Dermis microvascular lymphatic vessel endothelial cell (primary cell): ENCODE measurements around the gene SARS1. TPM values are rescaled to one million over a fixed set of nuclear protein-coding genes. Genes with fewer than 3 reads are reported as not detected.
"Not testable (repeated sequence)": the region's sequence is repeated elsewhere in the genome, so short reads cannot be mapped to it uniquely, and the experiment has no call there.

Source experiments
- DNase-seq, 2 donors: peaks; one replicate each; pipeline versions ENCODE4 v3.0.0 to v3.0.0-alpha.2; 2010; ENCODE audit warnings: low read depth in 2 of 2
- total RNA-seq: library from RNA; depleted of rRNA; stranded (reverse); fragments of >200 nt; gene quantifications from 2 replicates; pipeline ENCODE4 v1.2.1, GENCODE V29; 2014

The SARS1 gene
- total RNA-seq, 1 donor from 2014 or later, result 136 TPM

DNA sequence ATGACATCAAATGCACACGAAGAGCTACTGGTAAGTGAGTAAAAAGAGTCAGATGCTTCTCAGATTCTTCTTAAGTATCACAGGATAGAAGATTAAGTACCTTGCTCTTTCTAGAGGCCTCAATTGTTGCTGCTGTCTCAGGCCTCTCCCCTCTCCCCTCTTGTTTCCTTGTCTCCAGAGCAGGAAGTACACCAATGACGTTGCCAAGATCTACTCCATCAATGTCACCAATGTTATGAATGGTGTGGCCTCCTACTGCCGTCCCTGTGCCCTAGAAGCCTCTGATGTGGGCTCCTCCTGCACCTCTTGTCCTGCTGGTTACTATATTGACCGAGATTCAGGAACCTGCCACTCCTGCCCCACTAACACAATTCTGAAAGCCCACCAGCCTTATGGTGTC, 21.3 kb upstream of the SARS1 start:
- peak in 1 of 2 donors; percentile 53 for DNase-seq

DNA sequence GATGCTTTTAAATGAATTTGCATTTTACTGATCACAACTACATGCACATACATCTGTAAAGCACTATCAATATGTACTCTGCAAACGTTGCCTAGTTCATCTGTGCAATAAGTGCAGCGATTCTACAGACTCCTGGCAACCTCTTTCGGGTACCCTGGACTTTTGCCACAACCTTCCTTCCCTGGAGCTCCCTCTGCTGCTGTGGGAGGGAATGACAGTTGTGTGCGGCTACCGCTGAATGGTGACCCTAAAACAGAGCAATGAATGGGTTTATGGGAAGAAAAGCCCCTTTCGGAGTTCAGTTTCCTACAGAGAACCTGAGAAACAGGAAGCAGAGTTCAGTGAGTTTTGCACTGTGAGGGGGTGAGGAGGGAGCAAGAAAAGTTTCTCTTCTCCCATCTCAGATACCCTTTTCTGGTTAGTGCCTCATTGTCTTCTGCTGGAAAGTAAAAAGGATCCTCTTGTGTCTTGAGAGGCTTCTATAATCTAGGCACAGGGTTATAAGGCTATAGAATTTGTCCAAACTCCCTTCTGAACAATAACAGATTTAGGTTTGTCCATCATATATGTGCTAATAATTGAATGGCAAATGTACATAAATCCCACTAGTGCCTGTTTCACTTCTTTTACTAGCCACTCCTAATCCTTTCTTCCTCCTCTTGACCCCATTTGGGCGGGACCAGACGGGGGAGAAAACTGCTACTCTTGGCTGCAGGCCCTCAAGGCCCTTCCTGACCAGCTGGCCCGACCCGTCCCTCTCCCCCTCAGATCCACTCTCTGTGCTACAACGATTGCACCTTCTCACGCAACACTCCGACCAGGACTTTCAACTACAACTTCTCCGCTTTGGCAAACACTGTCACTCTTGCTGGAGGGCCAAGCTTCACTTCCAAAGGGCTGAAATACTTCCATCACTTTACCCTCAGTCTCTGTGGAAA, 19.8 kb upstream of the SARS1 start:
- peak in 1 of 2 donors; percentile 30 for DNase-seq

DNA sequence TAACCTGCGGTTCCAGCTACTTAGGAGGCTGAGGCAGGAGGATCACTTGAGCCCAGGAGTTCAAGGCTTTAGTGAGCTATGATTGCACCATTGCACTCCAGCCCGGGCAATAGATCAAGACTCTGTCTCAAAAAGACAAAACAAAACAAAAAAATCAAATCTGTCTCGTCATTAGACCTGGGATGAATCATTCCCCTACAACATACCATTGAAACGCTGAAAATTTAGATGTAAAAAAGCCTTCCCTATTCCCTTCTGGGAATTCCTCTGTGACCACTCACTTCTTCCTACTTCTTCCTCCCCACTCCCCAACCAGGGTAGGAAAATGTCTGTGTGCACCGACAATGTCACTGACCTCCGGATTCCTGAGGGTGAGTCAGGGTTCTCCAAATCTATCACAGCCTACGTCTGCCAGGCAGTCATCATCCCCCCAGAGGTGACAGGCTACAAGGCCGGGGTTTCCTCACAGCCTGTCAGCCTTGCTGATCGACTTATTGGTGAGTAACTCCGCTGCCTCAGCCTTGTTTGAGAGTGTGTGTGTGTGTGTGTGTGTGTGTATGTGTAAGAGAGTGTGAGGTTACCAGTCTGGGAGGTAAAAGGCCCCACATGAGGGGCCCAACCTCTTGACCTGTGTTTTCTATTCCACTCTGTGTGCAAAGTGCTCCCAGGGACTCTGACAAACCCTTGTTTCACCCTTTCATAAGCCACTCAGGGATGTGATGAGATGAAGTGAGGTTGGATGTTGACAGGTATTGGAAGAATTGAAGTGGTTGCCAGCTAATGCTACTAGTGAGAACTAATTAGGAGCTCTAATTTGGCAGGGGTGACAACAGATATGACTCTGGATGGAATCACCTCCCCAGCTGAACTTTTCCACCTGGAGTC, 16.3 kb upstream of the SARS1 start:
- peak; percentile 88 to 98 for DNase-seq

DNA sequence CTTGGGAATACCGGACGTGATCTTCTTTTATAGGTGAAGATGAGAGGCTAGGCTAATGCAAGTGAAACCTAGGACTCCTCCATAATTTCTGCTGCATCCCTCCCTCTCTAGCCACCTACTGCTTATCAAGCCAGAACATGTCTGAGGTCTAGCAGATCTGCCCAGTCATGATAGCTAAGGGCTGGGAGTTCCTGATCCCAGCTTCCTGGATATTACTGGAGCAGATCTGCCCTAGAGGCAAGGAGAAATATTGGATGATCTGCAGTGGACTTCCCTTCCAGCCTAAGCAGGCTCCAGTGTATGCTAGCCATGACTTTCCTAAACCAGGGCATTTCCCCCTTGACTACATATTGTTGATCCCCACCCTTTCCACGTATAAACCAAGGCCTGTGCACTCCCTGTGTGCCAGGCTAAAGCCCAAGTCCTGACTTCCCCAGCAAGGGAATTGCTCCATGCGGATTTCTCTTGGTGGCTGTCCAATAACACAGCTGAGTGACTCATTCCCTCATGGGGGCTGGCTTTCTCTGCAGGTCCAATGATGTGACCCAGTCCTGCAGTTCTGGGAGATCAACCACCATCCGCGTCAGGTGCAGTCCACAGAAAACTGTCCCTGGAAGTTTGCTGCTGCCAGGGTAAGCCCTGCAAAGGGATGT, 15.5 kb upstream of the SARS1 start:
- DNase-seq, result peak; percentile 62 to 83

DNA sequence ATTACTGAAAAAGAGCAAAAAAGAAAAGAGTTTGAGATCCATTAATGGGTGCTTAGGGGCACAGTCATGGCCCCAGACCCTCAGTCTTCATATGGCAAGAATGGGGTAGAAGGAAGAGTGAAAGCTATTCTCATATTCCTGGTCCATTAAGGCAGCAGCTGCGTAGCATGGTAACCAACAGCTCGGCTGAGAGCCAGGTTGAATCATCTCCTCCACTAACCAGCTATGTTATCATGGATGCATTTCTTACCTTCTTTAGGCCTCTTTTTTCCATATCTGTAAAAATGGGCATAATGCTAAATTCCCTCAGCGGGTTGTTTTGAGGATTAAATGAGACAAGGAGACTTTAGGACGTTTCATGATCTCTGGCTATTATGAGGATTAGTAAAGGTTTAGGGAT, 15.0 kb upstream of the SARS1 start:
- peak in 1 of 2 donors; percentile 17 for DNase-seq

DNA sequence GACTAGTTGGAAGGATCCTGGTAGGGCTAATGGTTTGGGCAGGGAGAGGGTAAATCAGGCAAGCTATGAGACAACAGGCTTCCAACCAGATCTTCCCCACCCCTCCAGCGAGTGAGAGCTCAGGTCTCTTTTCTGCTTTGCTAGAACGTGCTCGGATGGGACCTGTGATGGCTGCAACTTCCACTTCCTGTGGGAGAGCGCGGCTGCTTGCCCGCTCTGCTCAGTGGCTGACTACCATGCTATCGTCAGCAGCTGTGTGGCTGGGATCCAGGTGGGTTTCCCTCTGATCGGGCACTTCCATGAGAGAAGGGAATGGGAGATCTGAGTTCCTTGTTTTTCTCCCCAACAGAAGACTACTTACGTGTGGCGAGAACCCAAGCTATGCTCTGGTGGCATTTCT, 14.0 kb upstream of the SARS1 start:
- DNase-seq, result no peak

DNA sequence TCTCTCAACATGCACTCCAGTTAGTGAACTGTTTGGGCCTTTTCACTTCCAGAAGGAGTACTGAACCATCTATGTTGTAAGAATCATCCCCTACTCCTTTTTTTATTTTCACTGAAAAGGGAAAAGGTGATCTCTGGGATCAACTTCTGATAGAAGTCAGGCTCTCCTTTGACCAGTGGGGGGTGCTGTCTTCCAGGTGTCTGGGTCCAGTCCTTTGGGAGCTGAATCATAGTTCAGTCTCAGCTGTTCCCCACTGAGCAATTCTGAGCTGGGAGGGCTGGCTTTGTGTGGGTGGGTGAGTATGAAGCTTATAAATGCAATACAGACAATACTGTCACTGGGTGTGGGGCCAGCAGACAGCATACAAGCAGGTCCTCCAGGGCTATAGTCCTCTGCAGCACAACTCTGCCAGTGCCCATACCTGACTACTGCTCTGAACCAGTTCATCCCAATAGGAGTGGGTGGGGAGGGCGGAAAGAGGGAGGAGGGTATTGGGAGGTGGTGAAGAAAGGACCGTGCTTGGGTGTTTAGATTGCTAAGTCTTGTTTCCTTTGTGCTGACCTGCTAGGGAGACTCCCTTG, 12.5 kb upstream of the SARS1 start:
- DNase-seq, result peak in 1 of 2 donors; percentile 66

DNA sequence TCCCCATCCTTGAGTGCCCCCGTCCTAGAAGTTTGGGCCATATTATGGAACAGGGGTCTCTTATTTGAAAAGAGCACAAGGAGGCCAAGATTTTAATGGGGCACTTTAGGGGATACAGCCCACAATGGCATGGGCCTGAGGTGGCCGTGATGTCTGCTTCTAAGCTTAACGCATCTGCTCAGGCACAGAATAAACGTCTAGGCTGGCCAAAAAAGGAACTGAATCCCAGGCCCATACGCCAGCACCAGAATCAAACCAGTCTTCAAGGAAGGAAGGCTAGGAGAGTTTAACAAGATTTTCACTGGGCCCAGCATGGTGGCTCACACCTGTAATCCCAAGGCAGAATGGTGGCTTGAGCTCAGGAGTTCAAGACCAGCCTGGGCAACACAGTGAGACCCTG, 9.2 kb upstream of the SARS1 start:
- no peak for DNase-seq

DNA sequence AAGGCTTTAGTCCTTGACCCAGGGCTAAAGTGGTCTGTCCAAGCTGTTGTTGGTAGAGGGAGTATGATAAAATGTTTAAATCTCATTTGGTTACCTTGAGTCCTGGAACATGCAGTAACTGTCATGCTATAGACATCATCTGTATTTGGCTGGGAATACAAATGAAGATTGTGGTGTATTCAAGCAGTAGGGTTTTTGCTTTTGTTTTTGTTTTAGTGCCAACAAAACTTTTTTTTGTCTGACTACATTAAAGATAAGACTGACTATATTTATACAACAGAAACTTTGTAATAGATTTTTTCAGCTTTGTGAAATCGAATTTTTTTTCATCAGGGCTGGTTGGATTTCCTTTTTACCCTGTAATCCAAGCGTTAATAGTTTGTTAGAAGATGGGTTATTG, 7.4 kb upstream of the SARS1 start:
- DNase-seq, result no peak

DNA sequence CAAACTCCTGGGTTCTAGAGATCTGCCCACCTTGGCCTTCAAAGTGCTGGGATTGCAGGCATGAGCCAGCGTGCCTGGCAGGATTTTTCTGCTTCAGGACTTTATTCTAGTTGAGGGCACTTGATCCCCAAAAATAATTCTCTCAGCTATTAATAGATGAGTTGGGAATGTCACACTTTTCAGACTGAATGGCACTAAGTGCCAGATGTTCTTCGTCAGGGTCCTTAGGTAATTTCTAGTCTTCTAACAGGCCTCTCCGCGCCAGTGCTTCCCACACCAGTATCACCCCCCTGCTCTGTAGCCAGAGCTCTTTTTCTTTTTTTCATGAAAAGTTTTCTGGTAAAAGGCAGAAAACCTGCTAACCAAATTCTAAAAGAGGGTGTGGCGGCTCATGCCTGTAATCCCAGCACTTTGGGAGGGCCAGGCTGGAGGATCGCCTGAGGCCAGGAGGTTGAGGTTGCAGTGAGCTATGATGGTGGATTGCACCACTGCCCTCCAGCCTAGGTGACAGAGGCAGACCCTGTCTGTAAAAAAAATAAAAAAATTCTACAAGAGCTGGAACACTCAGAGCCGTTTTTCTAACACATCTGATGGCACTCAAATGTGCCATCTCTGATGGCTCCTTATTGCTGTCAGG, 6.1 kb upstream of the SARS1 start:
- DNase-seq, result no peak

DNA sequence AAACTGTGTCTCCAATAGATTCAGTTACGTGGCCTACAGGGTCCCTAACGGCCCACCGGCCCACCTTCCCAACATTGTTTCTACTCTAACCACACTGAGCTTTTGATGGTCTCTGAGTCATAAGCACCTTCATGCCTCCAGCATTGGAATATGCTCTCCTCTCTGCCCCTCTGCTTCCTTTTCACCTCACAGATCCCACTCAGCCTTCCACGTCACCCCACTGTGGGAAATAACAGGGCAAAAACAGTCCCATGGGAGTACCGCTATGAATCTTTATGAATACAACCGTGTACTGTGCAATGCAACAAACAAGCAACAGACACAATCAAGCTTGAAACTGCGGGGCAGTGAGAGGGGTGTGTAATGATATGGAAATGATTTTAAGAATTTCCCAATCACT, 5.3 kb upstream of the SARS1 start:
- DNase-seq, result no peak

DNA sequence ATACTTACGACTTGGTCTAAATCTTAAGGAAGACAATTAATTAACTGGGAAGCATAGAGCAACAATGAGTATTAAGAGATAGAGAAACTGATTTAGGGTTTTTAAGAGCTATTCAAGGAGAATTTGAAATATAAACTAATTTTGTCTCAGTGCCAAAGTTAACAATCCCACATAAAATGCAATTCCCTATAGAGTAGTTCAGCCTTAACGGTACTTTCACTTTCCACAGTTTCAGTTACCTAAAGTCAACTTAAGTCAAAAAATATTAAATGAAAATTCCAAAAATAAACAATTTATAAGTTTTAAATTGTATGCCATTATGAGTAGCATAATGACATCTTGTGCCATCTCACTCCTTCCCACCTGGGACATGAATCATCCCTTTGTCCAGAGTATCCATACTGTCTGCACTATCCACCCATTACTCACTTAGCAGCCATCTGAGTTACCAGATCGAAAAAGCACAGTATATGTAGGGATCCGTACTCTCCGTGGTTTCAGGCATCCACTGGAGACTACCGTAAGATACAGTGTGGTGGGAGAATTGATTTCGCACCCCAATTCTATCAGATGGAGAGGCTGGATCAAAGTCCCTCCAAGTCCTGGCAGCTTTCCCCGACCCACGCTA, 4.8 kb upstream of the SARS1 start:
- DNase-seq, result no peak

DNA sequence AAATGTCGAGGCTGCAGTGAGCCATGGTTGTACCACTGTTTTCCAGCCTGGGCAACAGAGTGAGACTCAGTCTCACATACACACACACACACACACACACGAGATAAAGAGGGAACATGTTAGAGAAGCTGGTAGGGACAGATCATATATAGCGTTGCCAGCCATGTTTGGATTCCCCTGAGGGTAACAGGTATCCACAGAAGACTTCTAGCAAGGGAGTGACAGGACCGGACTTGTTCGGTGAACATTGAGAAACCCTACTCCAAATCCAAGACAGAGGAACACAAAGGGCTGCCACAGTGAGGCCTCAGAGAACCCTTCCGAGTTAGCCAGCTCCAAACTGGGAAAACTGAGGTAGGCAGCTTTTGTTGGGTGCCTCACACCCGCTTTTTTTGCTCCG, 3.7 kb upstream of the SARS1 start:
- no peak for DNase-seq

DNA sequence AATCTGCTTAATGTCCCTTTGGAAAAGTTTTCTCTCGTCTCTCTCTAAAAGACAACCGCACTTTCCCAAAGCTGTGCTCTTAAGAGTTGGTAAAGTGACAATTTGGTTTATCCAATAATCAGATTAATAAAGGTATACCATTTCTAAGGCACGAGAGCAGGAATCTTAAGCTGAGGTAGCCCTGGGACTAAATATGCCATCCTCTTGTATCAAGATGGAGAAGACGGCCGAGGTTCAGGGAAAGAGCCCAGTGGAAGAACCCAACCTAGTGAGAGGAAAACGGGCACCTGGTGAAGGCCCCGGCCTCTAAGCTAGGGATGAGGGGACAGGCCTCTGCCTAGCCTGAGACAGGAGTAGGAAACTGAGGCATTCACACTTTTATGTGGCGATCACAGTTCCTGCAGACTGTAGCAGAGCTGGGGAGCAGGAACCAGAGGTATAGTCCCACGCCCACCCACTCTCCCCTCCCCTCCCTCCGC, 334 bp upstream of the SARS1 start:
- DNase-seq, result no peak

DNA sequence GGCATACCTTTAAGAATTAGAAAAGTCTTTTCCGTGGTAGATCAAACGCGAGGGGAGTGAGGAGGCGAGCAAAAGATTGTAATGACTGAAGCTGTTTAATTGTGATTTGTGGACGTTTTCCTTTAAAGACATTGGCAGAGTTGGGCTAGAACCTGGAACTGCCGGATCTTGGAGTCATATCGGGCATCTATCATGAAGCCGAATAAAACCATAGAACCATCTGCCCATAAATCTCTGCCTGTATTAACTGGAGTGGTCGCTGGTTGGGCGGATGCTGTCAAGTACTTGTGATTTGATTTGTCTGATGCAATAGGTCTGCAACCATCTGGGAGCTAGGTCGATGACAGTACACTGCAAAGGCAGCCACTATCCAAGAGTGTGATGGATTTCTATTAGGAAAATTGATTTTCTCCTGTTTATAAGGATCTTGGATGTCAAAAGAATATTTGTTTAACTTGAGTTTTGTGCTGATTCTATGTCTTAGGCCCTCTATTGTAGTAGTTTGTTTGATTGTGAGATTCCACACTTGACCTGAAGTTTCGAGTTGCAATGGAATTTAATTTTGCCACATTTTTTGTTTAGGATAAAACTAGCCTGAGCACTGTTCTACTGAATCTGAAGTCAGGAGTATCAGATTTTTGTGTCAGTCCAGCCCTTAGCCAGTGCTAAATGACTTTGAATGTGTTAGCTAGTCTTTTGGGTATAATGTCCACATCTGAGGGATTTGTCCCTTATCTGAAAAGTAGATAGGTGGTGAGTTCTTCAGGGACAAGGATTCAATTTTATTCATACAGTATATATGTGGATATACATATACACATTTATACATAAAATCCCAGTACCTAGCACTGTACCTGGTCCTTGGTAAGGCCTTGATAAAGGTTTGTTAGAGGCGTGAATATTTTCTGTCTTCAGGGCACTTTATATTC, 1.2 kb downstream of the SARS1 start:
- peak; percentile 82 to 96 for DNase-seq

DNA sequence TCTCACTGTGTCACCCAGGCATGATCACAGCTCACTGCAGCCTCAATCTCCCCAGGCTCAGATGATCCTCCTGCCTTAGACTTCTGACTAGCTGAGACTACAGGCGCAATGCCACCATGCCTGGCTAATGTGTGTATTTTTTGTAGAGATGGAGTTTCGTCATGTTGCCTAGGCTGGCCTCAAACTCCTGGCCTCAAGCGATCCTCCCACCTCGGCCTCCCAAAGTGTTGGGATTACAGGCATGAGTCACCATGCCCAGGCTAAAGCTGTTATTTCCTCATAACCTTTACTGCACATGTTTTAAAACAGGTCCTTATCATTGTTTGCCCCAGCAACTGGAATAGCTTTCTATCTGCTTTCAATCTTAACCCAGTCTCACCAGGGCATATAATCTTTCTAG, 2.9 kb downstream of the SARS1 start:
- no peak for DNase-seq

DNA sequence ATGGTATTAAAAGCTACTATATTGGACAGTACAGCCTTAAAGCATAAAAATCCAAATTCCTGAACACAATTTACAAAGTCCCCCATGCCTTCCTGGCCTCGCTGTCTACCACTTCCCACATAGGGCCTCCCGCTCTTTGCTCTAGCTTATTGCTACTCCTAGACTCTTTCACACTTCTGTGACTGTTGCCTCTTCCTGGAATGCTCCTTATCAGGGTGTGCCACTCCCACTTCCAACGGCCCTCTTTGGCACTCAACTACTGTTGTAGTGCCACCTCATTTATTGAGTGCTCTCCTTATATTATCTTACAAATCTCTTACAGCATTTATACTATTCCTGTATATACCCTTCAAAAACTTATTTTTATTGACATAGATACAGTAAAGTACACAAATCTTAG, 4.8 kb downstream of the SARS1 start:
- no peak for DNase-seq

DNA sequence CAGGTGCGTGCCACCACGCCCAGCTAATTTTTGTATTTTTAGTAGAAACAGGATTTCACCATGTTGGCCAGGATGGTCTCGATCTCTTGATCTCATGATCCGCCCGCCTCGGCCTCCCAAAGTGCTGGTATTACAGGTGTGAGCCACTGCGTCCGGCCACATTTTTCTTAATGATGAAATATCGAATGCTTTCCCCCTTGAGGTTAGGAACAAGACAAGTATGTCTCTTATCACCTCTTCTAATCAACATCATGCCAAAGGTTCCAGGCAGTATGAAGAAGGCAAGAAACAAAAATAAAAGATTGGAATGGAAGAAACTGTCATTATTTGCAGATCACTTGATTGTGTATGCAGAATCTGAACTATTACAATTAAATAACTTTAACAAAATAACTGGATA, 7.5 kb downstream of the SARS1 start:
- not testable (repeated sequence) for DNase-seq

DNA sequence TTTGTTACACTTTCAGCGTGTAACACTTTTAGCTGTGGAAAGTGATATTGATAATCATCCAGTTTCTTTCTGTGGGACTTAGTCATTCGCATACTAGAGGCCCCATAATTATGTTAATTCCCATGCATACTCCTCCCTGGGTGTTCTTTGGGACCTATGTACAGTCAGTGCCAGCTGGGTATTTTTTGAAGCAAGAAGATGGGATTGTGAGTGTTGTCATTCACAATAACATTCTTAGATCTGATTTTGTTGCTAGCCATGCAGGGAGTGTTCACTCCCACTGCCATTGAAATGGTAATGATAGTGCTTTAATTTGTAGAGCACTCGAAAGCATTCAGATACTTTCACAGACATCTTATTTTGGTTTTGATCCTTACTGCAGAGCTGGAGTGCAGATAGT, 11.6 kb downstream of the SARS1 start:
- no peak for DNase-seq
